GM19372 (cell line): ENCODE results near the gene PRR35.

ENCODE experiments used
- ATAC-seq: cut with Tn5 transposase; IDR thresholded peaks from one replicate; pipeline ENCODE4 v1.9.1; 2021; ENCODE audit warnings: mild to moderate bottlenecking, low read depth, moderate library complexity; ENCODE audit not compliant: unreplicated experiment

Gene PRR35

GRCh38 chr16:561957-562938 lies 2.1 kb downstream of the PRR35 start:
- ATAC-seq: no peak

DNA sequence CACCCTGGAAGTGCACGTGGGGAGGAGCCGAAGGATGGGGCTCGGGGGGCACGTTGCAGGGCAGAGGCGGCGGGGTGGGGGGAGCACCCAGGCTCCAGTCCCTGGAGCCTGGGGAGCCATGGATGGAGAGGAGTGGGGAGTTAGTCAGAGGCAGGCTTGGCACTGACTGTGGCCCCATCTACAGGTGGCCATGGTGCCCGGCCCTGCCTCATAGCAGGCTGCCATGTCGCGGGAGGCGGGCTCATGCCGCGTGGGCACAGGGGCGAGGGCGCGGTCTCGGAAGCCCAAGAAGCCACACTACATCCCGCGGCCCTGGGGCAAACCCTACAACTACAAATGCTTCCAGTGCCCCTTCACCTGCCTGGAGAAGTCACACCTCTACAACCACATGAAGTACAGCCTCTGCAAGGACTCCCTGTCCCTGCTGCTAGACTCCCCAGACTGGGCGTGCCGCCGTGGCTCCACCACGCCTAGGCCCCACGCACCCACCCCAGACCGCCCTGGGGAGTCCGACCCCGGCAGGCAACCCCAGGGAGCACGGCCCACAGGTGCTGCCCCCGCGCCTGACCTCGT lies 3.0 kb downstream of the PRR35 start:
- ATAC-seq: no peak

GRCh38 chr16:564690-565418 lies 4.7 kb downstream of the PRR35 start:
- no peak for ATAC-seq

GRCh38 chr16:565419-566330 lies 5.5 kb downstream of the PRR35 start:
- ATAC-seq: no peak

DNA sequence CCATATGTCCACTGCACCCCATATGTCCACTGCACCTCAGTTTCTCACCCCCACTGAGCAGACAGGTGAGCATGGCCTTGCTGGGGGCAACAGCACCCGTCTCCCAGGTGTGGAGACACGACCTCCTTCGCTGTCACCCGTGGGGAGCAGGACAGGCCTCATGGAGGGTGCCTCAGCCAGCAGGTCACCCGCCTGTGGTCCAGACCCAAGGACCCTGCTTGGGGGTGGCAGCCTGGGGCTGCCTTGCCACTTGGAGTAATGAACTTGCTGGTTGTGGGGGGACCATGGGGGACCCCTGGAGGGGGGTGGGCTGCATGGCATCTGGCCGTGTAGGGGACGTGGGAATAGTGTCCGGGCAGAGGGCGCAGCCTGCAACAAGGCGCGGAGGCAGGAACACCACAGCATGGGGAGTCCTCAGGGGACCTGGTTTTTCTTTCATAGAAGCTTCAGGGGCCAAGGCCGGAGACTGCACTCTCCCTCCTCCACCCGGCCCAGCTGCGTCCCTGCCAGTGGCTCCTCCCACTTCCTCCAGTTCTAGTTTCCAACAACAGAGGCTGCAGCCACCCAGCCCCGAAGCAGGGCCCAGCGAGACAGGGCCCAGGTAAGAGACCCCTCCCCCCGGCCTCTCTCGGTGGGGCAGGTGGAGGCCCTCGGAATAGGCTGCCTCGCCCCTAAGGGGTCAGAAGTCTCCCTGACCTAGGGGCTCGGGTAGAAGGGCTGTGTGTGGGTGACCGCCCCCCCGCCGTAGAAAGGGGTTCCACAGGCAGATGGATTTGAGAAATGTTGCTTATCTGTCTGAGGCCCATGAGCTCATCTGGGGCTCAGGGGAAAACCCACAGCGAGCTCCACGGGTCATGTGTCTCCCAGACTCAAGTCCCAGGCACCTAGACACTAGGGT lies 6.5 kb downstream of the PRR35 start, which contains the start of gene NHLRC4:
Gene NHLRC4, plus strand, starts transcription at position 531 of the 898 bp plus-strand sequence. CDS start 1,043 bp downstream, outside the sequence.
- peak; percentile 50 for ATAC-seq

GRCh38 chr16:567373-568256 lies 7.4 kb downstream of the PRR35 start:
- ATAC-seq: no peak

- ATAC-seq: no peak
These were observed 8.4 kb downstream of the PRR35 start for GRCh38 chr16:568401-569258.

DNA sequence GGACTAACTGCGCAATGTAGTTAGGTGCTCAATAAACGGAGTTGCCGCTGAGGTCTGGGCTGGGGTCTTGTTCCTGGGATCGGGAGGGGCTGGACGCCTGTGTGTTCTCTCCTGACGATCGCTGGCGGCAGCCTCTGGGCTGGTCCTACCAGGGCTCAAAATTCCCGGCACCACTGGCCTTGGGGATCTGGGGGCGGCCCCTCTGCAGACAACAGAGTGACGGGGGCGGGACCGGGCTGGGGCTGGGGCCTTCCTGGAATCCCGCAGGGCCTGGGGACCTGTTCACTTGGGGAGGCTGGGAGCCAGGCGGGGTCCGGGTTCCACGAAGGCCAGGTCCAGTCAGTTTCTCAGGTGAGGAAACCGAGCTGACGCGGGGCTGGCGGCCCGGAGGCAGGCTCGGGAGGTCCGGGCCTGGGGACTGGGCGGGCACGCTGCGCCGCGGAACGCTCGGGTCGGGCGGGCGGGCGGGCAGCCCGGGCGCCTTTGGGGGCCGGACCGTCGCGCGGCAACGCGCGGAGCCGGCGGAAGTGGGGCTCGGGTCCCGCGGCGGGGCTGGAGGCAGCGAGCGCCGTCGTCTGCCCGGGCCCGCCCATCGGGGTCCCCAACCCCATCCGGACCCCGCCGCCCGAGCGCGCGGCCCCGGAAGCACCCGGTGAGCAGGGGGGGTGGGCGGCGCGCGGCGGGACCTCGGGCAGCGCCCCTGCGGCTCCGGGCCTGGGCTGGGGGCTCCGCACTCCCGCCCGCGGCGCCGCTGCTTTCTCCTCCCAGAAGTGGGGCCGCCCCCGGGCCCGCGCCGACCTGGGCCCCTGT lies 9.5 kb downstream of the PRR35 start, which contains the start of gene PIGQ:
Gene PIGQ, plus strand, starts transcription at position 524 of the 810 bp plus-strand sequence. CDS start 4,107 bp downstream, outside the sequence.
- peak; percentile 47 for ATAC-seq

DNA sequence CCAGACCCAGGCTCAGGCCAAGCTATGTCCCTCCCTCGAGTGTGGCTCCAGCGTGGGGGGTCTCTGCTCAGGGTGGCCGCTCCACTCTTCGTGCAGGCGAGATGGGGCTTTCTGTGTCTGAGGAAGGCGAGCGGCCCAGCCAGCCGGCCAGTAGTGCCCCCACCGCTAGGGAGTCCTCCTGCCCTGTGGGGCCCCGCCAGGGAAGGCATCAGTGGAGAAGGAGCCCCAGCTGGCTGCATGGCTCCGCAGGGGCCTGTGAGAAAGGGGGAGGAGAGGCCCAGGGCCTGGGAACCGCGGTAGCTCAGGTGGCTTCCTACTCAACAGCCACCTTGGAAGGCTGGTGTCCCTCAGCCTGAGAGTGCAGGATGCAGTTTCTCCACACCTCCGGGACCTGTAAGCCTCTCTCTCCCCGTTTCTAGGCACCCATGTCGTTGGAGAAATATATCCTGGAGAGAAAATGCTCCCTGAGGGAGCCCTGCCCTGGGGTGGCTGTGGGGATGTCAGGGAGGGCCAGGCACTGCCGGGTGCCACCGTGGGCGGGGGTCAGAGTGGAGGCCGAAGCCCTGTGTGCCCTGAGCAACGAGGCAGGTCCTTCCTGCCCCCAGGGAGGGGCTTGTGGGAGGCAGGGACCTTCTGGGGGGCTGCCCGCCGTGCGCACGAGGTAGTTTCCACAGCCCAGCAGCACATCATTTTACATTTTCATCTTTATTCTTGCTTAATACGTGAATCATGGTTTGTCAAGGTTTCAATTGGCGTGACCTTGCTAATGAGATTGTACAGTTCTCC lies 12.9 kb downstream of the PRR35 start:
- ATAC-seq: no peak

DNA sequence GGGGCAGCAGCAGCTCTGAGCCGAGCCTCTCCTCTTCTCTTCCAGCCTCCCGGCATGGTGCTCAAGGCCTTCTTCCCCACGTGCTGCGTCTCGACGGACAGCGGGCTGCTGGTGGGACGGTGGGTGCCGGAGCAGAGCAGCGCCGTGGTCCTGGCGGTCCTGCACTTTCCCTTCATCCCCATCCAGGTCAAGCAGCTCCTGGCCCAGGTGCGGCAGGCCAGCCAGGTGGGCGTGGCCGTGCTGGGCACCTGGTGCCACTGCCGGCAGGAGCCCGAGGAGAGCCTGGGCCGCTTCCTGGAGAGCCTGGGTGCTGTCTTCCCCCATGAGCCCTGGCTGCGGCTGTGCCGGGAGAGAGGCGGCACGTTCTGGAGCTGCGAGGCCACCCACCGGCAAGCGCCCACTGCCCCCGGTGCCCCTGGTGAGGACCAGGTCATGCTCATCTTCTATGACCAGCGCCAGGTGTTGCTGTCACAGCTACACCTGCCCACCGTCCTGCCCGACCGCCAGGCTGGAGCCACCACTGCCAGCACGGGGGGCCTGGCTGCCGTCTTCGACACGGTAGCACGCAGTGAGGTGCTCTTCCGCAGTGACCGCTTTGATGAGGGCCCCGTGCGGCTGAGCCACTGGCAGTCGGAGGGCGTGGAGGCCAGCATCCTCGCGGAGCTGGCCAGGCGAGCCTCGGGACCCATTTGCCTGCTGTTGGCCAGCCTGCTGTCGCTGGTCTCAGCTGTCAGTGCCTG lies 14.0 kb downstream of the PRR35 start:
- no peak for ATAC-seq

DNA sequence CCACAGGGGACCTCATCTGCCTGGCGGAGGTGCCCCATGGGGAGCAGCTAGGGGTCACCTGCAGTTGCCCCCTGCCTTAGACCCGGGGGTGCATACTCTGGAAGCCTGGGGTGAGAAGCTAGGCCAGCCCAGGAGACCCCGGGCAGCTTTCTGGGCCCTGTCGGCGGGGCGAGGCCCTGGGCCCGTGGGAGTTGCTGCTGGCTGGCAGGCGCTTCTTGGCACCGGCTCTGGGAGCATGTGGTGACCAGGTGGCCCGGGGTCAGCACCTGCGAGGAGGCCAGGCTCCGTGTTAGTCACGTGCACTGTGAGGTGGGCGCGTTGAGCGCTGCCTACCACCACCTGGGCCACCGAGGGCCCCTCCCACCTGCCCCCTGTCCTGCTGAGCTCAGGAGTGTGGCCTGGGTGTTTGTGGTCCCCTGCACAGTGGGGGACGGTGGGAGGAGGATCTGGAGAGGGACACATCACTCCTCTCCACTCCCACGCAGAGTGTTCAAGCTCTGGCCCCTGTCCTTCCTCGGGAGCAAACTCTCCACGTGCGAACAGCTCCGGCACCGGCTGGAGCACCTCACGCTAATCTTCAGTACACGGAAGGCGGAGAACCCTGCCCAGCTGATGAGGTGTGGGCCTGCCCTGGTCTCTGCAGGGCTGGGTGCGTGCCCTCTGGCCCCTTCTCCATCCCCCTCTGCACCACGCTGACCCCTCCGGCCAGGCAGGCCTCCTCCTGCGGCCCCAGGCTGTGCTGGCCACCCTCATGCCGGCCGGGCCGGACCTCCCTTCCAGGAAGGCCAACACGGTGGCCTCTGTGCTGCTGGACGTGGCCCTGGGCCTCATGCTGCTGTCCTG lies 15.4 kb downstream of the PRR35 start:
- ATAC-seq: no peak

DNA sequence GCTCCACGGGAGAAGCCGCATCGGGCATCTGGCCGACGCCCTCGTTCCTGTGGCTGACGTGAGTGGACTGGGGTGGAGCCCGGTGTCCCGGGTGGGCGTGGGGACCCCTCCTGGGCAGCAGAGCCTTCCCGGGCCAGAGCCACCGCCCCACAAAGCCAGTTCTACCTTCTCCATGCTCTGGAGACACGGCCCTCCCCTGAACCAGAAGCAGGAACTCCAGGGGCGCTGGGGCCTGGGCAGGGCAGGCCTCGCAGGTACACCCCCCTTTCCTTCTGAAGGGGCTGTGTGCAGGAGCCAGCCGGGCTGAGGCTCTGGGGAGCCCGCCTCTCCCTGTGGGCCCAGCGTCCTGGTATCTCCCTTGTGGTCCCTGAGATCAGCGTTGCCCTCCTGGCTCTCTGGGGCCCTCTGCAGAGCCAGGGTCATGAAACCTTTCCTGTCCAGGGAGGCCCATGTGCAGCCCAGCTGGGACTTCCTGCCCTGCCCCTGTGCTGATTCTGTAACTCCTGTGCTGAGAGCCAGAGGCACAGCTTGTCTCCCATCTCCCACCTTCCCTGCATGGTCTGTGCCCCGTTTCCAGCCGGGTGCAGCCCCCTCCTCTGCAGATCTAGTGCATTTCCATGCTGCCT lies 16.1 kb downstream of the PRR35 start:
- no peak for ATAC-seq

- ATAC-seq: no peak
These were observed 16.6 kb downstream of the PRR35 start for GRCh38 chr16:576823-577201.
